ENCODE measurements around the gene SBF2. TPM values are rescaled to one million over a fixed set of nuclear protein-coding genes. Genes with fewer than 3 reads are reported as not detected.

SBF2 gene
- total and polyA plus RNA-seq, 5 donors from 2014 or later = 1.1 to 5.5 (median 2.1) TPM

- no peaks in the 10 kb centered on the region for H3K9me3 ChIP-seq (ENCODE audit: control insufficient read depth in 2 of 2, low read length in 2 of 2)
- no peaks in the 10 kb centered on the region for H3K4me1 ChIP-seq (ENCODE audit: control insufficient read depth, insufficient read depth, low read length, poor library complexity, severe bottlenecking)
- peaks cover 0 to 3% (median 0%) of the 10 kb centered on the region in 4 donors for H3K4me1 Mint-ChIP-seq
- no peak for ATAC-seq (ENCODE audit: low read depth in 2 of 2)
- H3K27me3 Mint-ChIP-seq = peaks cover 14% of the 10 kb centered on the region
- peaks cover 4% of the 10 kb centered on the region for H3K27me3 ChIP-seq (ENCODE audit: control insufficient read depth, insufficient read depth, low read length)
- H3K36me3 ChIP-seq (ENCODE audit: control insufficient read depth, insufficient read depth, low read length) = no peaks in the 10 kb centered on the region
- no peak for DNase-seq
- H3K27ac ChIP-seq (ENCODE audit: insufficient read depth, low read length, poor library complexity, severe bottlenecking) = no peak overlapping the region
- no peaks in the 10 kb centered on the region for H3K9me3 Mint-ChIP-seq
- no peak overlapping the region for H3K4me3 Mint-ChIP-seq
- H3K4me3 ChIP-seq (ENCODE audit: low read depth, low read length) = no peak overlapping the region
- H3K36me3 Mint-ChIP-seq = no peaks in the 10 kb centered on the region
- no peak overlapping the region for H3K27ac Mint-ChIP-seq
Measured at GRCh38 chr11:10327254-10327653, 33.2 kb upstream of the SBF2 start.

DNA sequence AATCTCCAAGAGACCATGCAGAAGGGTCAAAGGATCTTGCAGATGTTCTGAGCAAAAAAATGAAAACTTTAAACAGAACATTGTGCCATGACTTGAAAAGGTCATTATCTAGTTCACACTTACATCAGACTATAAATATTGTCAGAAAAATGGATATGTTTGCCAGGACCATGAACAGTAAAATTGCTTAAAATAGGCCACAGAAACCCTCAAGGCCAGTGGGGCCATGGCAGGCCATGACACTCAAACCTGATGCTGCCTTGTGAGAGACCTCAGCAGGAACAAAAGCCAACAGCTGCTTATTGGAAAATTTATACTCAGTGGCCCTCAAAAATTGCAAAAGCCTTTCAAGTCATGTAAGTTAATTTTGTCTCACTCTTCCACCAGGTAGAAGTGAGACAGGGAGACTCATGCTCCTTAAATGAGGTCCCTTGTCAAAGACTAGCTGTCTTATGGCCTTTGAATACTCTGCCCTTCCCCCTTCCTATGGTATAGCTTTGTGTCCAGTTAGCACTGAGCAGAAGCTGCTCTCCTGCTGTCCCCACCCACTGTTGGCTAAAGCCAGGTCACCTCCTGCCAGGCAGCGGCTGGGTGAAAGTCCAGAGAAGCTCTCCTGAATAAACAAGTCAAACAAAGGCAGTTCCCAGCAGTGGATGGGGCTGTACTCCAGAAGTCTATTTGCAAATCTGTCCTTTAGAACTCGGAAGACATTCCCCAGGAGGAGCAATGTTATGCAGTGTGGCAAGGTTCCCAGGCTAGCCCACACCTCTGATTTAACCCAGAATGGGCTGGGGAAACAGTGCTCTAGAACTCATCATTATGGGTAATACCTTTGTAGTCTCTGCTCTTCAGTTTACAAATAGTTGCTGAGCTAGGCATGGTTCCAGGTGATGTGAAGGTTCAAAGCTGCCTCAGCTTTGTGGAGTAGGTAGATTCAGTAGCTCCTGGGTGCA is 32.3 kb upstream of the SBF2 start:
- Mint-ChIP-seq H3K36me3 (no peaks in the 10 kb centered on the region), H3K27me3 (peaks cover 14% of the 10 kb centered on the region), H3K27ac (no peak overlapping the region), H3K4me3 (no peak overlapping the region), H3K9me3 (no peaks in the 10 kb centered on the region), H3K4me1 (peaks cover 0 to 3% (median 0%) of the 10 kb centered on the region in 4 donors)
- no peaks in the 10 kb centered on the region for H3K36me3 ChIP-seq (ENCODE audit: control insufficient read depth, insufficient read depth, low read length)
- H3K27ac ChIP-seq (ENCODE audit: insufficient read depth, low read length, poor library complexity, severe bottlenecking) = no peak overlapping the region
- H3K27me3 ChIP-seq (ENCODE audit: control insufficient read depth, insufficient read depth, low read length) = peaks cover 4% of the 10 kb centered on the region
- H3K4me1 ChIP-seq (ENCODE audit: control insufficient read depth, insufficient read depth, low read length, poor library complexity, severe bottlenecking) = no peaks in the 10 kb centered on the region
- DNase-seq (no peak), ATAC-seq (ENCODE audit: low read depth in 2 of 2) (no peak)
- H3K9me3 ChIP-seq (ENCODE audit: control insufficient read depth in 2 of 2, low read length in 2 of 2) = no peaks in the 10 kb centered on the region
- H3K4me3 ChIP-seq (ENCODE audit: low read depth, low read length) = no peak overlapping the region

- no peak for DNase-seq
- ATAC-seq (ENCODE audit: low read depth in 2 of 2) = no peak
- Mint-ChIP-seq H3K4me1 (peaks cover 0 to 3% (median 0%) of the 10 kb centered on the region in 4 donors), H3K4me3 (no peak overlapping the region), H3K36me3 (no peaks in the 10 kb centered on the region), H3K27me3 (peaks cover 16% of the 10 kb centered on the region), H3K27ac (no peak overlapping the region), H3K9me3 (no peaks in the 10 kb centered on the region)
- no peaks in the 10 kb centered on the region for H3K36me3 ChIP-seq (ENCODE audit: control insufficient read depth, insufficient read depth, low read length)
- no peak overlapping the region for H3K4me3 ChIP-seq (ENCODE audit: low read depth, low read length)
- peaks cover 4% of the 10 kb centered on the region for H3K27me3 ChIP-seq (ENCODE audit: control insufficient read depth, insufficient read depth, low read length)
- H3K27ac ChIP-seq (ENCODE audit: insufficient read depth, low read length, poor library complexity, severe bottlenecking) = no peak overlapping the region
- H3K4me1 ChIP-seq (ENCODE audit: control insufficient read depth, insufficient read depth, low read length, poor library complexity, severe bottlenecking) = no peaks in the 10 kb centered on the region
- no peaks in the 10 kb centered on the region for H3K9me3 ChIP-seq (ENCODE audit: control insufficient read depth in 2 of 2, low read length in 2 of 2)
Measured at GRCh38 chr11:10325277-10326011, 31.4 kb upstream of the SBF2 start.

DNA sequence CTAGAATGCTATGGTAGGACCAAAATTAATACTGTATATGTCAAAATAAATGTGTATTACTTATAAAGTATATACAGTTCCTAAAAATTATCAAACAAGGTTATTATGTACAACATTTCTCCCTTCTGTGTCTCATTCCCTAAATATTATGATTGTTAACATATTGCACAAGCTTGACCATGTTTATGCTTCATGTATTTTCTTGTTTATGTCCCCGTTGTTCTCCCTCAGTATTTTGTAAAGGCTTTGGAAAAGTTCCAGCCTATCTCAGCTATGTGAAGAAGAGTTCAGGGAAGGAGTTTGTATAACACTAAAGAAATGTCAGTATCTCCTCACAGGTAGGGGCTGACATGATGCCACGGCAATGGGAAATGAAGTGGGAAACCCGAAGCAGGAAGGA is 30.5 kb upstream of the SBF2 start:
- Histone ChIP-seq H3K36me3 (ENCODE audit: control insufficient read depth, insufficient read depth, low read length) (no peaks in the 10 kb centered on the region), H3K27me3 (ENCODE audit: control insufficient read depth, insufficient read depth, low read length) (peaks cover 4% of the 10 kb centered on the region), H3K9me3 (ENCODE audit: control insufficient read depth in 2 of 2, low read length in 2 of 2) (no peaks in the 10 kb centered on the region), H3K4me1 (ENCODE audit: control insufficient read depth, insufficient read depth, low read length, poor library complexity, severe bottlenecking) (no peaks in the 10 kb centered on the region), H3K4me3 (ENCODE audit: low read depth, low read length) (no peak overlapping the region), H3K27ac (ENCODE audit: insufficient read depth, low read length, poor library complexity, severe bottlenecking) (no peak overlapping the region)
- DNase-seq (no peak), ATAC-seq (ENCODE audit: low read depth in 2 of 2) (no peak)
- Mint-ChIP-seq H3K27me3 (peaks cover 20% of the 10 kb centered on the region), H3K4me1 (peaks cover 0 to 3% (median 0%) of the 10 kb centered on the region in 4 donors), H3K9me3 (no peaks in the 10 kb centered on the region), H3K27ac (no peak overlapping the region), H3K4me3 (no peak overlapping the region), H3K36me3 (no peaks in the 10 kb centered on the region)

DNA sequence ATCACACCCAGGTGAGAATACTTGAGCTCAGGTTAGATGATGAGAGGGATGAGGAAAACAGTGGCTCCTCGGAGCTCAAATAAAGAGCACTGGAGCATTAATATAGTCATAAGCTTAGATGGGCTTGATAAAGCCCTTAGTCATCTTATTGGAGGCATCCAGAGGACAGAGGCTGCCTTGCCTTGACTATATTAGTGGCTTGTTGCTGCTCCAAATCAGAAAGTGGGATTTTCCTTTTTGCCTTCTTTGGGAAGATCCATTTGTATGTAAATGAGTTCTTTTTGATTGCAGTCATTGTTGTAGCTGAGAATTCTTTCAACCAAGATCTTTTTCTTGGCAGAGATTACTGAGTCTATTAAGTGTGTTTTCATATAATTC is 29.8 kb upstream of the SBF2 start:
- no peaks in the 10 kb centered on the region for H3K36me3 ChIP-seq (ENCODE audit: control insufficient read depth, insufficient read depth, low read length)
- ATAC-seq (ENCODE audit: low read depth in 2 of 2) (no peak), DNase-seq (no peak)
- H3K4me3 ChIP-seq (ENCODE audit: low read depth, low read length) = no peak overlapping the region
- no peak overlapping the region for H3K27ac ChIP-seq (ENCODE audit: insufficient read depth, low read length, poor library complexity, severe bottlenecking)
- H3K27me3 Mint-ChIP-seq = peaks cover 20% of the 10 kb centered on the region
- no peaks in the 10 kb centered on the region for H3K4me1 ChIP-seq (ENCODE audit: control insufficient read depth, insufficient read depth, low read length, poor library complexity, severe bottlenecking)
- H3K27me3 ChIP-seq (ENCODE audit: control insufficient read depth, insufficient read depth, low read length) = peaks cover 4% of the 10 kb centered on the region
- no peak overlapping the region for H3K27ac Mint-ChIP-seq
- no peaks in the 10 kb centered on the region for H3K9me3 Mint-ChIP-seq
- no peaks in the 10 kb centered on the region for H3K9me3 ChIP-seq (ENCODE audit: control insufficient read depth in 2 of 2, low read length in 2 of 2)
- no peak overlapping the region for H3K4me3 Mint-ChIP-seq
- no peaks in the 10 kb centered on the region for H3K36me3 Mint-ChIP-seq
- H3K4me1 Mint-ChIP-seq = peaks cover 0 to 3% (median 0%) of the 10 kb centered on the region in 4 donors

GRCh38 chr11:10322830-10323792 is 29.1 kb upstream of the SBF2 start:
- H3K4me1 ChIP-seq (ENCODE audit: control insufficient read depth, insufficient read depth, low read length, poor library complexity, severe bottlenecking) = no peaks in the 10 kb centered on the region
- DNase-seq = peak in 2 of 3 donors; percentile 53 to 68
- H3K27ac ChIP-seq (ENCODE audit: insufficient read depth, low read length, poor library complexity, severe bottlenecking) = no peak overlapping the region
- no peaks in the 10 kb centered on the region for H3K36me3 ChIP-seq (ENCODE audit: control insufficient read depth, insufficient read depth, low read length)
- no peaks in the 10 kb centered on the region for H3K9me3 Mint-ChIP-seq
- H3K27me3 Mint-ChIP-seq = peaks cover 14% of the 10 kb centered on the region
- no peaks in the 10 kb centered on the region for H3K9me3 ChIP-seq (ENCODE audit: control insufficient read depth in 2 of 2, low read length in 2 of 2)
- peaks cover 3% of the 10 kb centered on the region for H3K27me3 ChIP-seq (ENCODE audit: control insufficient read depth, insufficient read depth, low read length)
- peaks cover 0 to 4% (median 0%) of the 10 kb centered on the region in 4 donors for H3K4me1 Mint-ChIP-seq
- peak overlapping the region; percentile 28 to 74 (median 70) for H3K27ac Mint-ChIP-seq
- peak; percentile 64 to 67 for ATAC-seq (ENCODE audit: low read depth in 2 of 2)
- no peaks in the 10 kb centered on the region for H3K36me3 Mint-ChIP-seq
- no peak overlapping the region for H3K4me3 ChIP-seq (ENCODE audit: low read depth, low read length)
- H3K4me3 Mint-ChIP-seq = no peak overlapping the region

GRCh38 chr11:10322401-10322800 is 28.4 kb upstream of the SBF2 start:
- no peak overlapping the region for H3K27ac ChIP-seq (ENCODE audit: insufficient read depth, low read length, poor library complexity, severe bottlenecking)
- H3K27me3 ChIP-seq (ENCODE audit: control insufficient read depth, insufficient read depth, low read length) = peaks cover 5% of the 10 kb centered on the region
- Mint-ChIP-seq H3K9me3 (no peaks in the 10 kb centered on the region), H3K36me3 (no peaks in the 10 kb centered on the region), H3K4me1 (peaks cover 0 to 4% (median 0%) of the 10 kb centered on the region in 4 donors), H3K27me3 (peaks cover 19% of the 10 kb centered on the region), H3K4me3 (no peak overlapping the region), H3K27ac (peak overlapping the region; percentile 28 to 74 (median 70))
- H3K9me3 ChIP-seq (ENCODE audit: control insufficient read depth in 2 of 2, low read length in 2 of 2) = no peaks in the 10 kb centered on the region
- no peak overlapping the region for H3K4me3 ChIP-seq (ENCODE audit: low read depth, low read length)
- H3K4me1 ChIP-seq (ENCODE audit: control insufficient read depth, insufficient read depth, low read length, poor library complexity, severe bottlenecking) = no peaks in the 10 kb centered on the region
- DNase-seq (no peak), ATAC-seq (ENCODE audit: low read depth in 2 of 2) (no peak)
- H3K36me3 ChIP-seq (ENCODE audit: control insufficient read depth, insufficient read depth, low read length) = no peaks in the 10 kb centered on the region
